WTC11 (cell line): ENCODE results near the gene CAPN11.

Experiments
- NR2C2 ChIP-seq: sonication (generic); formaldehyde crosslinking; IDR thresholded peaks from 2 replicates; pipeline ENCODE4 v1.8.0; 2022; ENCODE audit warnings: mild to moderate bottlenecking, missing genetic modification reagents
- TF ChIP-seq, protein P1 (sequence below): fragments of 200-600 bp; IDR thresholded peaks from 2 replicates; pipeline ENCODE4 v1.8.0; 2022; ENCODE audit warnings: antibody characterized with exemption
- TF ChIP-seq, protein P2 (sequence below): sonication (generic); formaldehyde crosslinking; IDR thresholded peaks from 2 replicates; pipeline ENCODE4 v1.8.1; 2022; ENCODE audit warnings: mild to moderate bottlenecking, moderate library complexity, missing genetic modification reagents
- TF ChIP-seq, protein P3 (sequence below): sonication (generic); formaldehyde crosslinking; IDR thresholded peaks from 2 replicates; pipeline ENCODE4 v1.8.1; 2023; ENCODE audit warnings: mild to moderate bottlenecking, missing genetic modification reagents

DNA sequence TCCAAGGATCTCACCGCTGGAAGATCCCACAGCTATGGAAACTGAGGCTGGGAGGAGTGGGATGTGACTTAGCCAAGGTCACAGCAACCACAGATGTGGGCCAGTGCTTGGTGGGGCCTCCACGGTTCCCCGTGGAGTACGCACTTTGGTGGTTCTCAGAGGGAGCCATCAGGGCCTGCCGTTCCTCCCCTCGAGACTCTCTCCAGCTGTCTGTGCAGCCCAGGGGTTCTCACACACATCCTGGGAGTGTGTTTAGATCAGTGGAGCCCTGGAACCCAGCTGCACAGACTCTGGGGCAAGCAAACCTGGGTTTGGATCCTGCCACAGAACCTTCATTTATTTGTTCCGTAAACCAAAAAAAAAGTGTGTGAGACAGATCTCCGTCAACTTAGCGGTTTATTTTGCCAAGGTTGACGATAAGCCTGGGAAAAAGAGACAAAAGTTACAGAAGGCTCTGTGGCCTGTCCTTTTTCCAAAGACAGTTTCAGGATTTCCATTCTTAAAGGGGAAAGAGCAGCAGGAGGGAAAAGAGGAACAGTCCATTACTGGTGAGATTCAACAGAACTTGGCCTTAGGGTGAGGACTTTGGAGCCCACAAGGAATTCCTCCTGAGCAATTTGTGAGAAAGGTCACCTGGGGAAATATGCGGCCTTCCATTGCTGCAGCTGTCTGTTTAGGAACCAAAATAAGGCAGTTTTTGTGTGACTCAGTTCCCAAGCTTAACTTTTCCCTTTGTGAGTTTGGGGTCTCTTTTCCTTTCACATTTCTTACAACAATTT, 44.5 kb downstream of the CAPN11 start:
- TF ChIP-seq, protein P1, sequence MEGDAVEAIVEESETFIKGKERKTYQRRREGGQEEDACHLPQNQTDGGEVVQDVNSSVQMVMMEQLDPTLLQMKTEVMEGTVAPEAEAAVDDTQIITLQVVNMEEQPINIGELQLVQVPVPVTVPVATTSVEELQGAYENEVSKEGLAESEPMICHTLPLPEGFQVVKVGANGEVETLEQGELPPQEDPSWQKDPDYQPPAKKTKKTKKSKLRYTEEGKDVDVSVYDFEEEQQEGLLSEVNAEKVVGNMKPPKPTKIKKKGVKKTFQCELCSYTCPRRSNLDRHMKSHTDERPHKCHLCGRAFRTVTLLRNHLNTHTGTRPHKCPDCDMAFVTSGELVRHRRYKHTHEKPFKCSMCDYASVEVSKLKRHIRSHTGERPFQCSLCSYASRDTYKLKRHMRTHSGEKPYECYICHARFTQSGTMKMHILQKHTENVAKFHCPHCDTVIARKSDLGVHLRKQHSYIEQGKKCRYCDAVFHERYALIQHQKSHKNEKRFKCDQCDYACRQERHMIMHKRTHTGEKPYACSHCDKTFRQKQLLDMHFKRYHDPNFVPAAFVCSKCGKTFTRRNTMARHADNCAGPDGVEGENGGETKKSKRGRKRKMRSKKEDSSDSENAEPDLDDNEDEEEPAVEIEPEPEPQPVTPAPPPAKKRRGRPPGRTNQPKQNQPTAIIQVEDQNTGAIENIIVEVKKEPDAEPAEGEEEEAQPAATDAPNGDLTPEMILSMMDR: no peak
- TF ChIP-seq, protein P2, sequence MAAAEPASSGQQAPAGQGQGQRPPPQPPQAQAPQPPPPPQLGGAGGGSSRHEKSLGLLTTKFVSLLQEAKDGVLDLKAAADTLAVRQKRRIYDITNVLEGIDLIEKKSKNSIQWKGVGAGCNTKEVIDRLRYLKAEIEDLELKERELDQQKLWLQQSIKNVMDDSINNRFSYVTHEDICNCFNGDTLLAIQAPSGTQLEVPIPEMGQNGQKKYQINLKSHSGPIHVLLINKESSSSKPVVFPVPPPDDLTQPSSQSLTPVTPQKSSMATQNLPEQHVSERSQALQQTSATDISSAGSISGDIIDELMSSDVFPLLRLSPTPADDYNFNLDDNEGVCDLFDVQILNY: no peak
- TF ChIP-seq, protein P3, sequence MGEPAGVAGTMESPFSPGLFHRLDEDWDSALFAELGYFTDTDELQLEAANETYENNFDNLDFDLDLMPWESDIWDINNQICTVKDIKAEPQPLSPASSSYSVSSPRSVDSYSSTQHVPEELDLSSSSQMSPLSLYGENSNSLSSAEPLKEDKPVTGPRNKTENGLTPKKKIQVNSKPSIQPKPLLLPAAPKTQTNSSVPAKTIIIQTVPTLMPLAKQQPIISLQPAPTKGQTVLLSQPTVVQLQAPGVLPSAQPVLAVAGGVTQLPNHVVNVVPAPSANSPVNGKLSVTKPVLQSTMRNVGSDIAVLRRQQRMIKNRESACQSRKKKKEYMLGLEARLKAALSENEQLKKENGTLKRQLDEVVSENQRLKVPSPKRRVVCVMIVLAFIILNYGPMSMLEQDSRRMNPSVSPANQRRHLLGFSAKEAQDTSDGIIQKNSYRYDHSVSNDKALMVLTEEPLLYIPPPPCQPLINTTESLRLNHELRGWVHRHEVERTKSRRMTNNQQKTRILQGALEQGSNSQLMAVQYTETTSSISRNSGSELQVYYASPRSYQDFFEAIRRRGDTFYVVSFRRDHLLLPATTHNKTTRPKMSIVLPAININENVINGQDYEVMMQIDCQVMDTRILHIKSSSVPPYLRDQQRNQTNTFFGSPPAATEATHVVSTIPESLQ (CRISPR knock-in tag): no peak
- no peak for TF ChIP-seq NR2C2 (CRISPR knock-in tag)
